Measurements from ENCODE around the gene PDPN. TPM values are rescaled to one million over a fixed set of nuclear protein-coding genes. Genes with fewer than 3 reads are reported as not detected.

The PDPN gene
- total RNA-seq, 1 experiment from 2014 or later = not detected

- POLR2A ChIA-PET = no interaction called here
- peaks cover 9% of the 10 kb centered on the region for H3K27me3 ChIP-seq (ENCODE audit: insufficient read depth, low read length)
- no peaks in the 10 kb centered on the region for H3K79me2 ChIP-seq (ENCODE audit: insufficient read depth, low read length)
- no TSS peak for BruUV-seq (replicated peaks)
- H3K9ac ChIP-seq (ENCODE audit: low read length) = no peak overlapping the region
- H3K4me3 ChIP-seq (replicated peaks in 1 of 2; ENCODE audit: low read depth in 1 of 2, low read length in 2 of 2) = no peak overlapping the region
- DNase-seq (ENCODE audit: low read depth, low spot score) (no peak), ATAC-seq (no peak)
- CTCF ChIA-PET = no interaction called here
- H2AFZ ChIP-seq (ENCODE audit: low read depth, low read length, poor library complexity, severe bottlenecking) = no peak overlapping the region
- intact Hi-C loops (cut with micrococcal nuclease) = no loop called here
- no peaks in the 10 kb centered on the region for H3K9me3 ChIP-seq (ENCODE audit: control insufficient read depth in 1 of 2, insufficient read depth in 1 of 2, low read depth in 1 of 2, low read length in 2 of 2)
- no peak for TF ChIP-seq SRF (IDR thresholded peaks at IDR 0.05; ENCODE audit: low read depth)
- TF ChIP-seq ZFX (IDR thresholded peaks at IDR 0.05) = no peak
- no peak for TF ChIP-seq CBX3 (IDR thresholded peaks at IDR 0.05; ENCODE audit: low read depth)
- TF ChIP-seq ZNF274 (IDR thresholded peaks at IDR 0.05; ENCODE audit: low read depth, low read length) = no peak
- TF ChIP-seq MAX (IDR thresholded peaks at IDR 0.05) = no peak
- TF ChIP-seq POLR2AphosphoS5 (IDR thresholded peaks at IDR 0.05; ENCODE audit: low read depth, low read length) = no peak
- no peak for TF ChIP-seq SP1 (IDR thresholded peaks at IDR 0.05; ENCODE audit: low read depth)
- TF ChIP-seq ZBTB33 (IDR thresholded peaks at IDR 0.05; ENCODE audit: extremely low read depth, insufficient replicate concordance, low read length) = no peak
- TF ChIP-seq REST (IDR thresholded peaks at IDR 0.05; ENCODE audit: low read depth) = no peak
- no peak for TF ChIP-seq POLR2A (IDR thresholded peaks at IDR 0.05; ENCODE audit: borderline replicate concordance, extremely low read depth, insufficient read depth, insufficient read length)
- TF ChIP-seq ATF3 (IDR thresholded peaks at IDR 0.05) = no peak
- no peak for TF ChIP-seq ELF1 (IDR thresholded peaks at IDR 0.05; ENCODE audit: borderline replicate concordance, low read depth)
- TF ChIP-seq JUND (IDR thresholded peaks at IDR 0.05) = no peak
- no peak for TF ChIP-seq EGR1 (IDR thresholded peaks at IDR 0.05; ENCODE audit: low read depth)
- TF ChIP-seq EZH2phosphoT487 (IDR thresholded peaks at IDR 0.05; ENCODE audit: borderline replicate concordance) = no peak
- no peak for TF ChIP-seq RAD21 (IDR thresholded peaks at IDR 0.05; ENCODE audit: low read depth)
- no peaks in the 10 kb centered on the region for H3K9me2 ChIP-seq (ENCODE audit: insufficient read depth)
- H3K27ac ChIP-seq (ENCODE audit: low read depth, low read length) = no peak overlapping the region
- H3K36me3 ChIP-seq (ENCODE audit: control insufficient read depth in 1 of 2, insufficient read depth in 2 of 2, low read length in 2 of 2) = no peaks in the 10 kb centered on the region
- no peaks in the 10 kb centered on the region; a peak in 1 of 4 replicates for H3K4me1 ChIP-seq (ENCODE audit: control insufficient read depth in 1 of 2, insufficient read depth in 2 of 2, low read length in 2 of 2)
- RAD21 ChIA-PET (ENCODE audit: low non-redundant PET in 1 of 2, low total read pairs in 2 of 2, uncharacterized antibody in 2 of 2, unreplicated experiment in 2 of 2) = no interaction called here
- no peak overlapping the region for H3K4me2 ChIP-seq (ENCODE audit: low read length)
- H4K20me1 ChIP-seq (ENCODE audit: insufficient read depth) = no peaks in the 10 kb centered on the region
Observed at GRCh38 chr1:13577846-13578245, 5.8 kb upstream of the PDPN start.

Data from HCT116 (cell line).